ENCODE results near the gene SH3GL3.

SH3GL3 gene

DNA sequence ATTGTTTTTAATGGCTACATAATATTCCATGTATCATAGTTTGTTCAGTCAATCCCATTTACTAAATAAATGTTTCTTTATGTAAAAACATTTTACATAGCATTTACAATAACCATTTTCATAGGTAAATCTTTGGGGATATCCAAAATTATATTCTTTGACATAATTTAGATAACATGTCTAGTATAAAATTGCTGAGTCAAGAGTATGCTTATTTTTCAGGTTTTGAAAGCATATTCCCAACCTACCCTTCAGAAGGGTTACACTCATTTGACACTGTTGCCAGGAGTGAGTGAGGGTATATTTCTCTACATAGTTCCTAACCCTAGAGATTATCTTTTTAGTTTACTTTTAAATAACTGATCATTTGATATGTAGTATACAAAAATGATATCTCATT lies 122.2 kb downstream of the SH3GL3 start:
- DNase-seq (ENCODE audit: low spot score): no peak
- in situ Hi-C loops (cut with MboI; ENCODE audit: low pct_unique_long_range_greater_than_20kb, low sequenced_read_pairs, unreplicated experiment): loop anchor here (10.0 kb wide), 1 partner anchor 325 kb away; no protein-coding TSS in a partner anchor
- TF ChIP-seq, protein P1, sequence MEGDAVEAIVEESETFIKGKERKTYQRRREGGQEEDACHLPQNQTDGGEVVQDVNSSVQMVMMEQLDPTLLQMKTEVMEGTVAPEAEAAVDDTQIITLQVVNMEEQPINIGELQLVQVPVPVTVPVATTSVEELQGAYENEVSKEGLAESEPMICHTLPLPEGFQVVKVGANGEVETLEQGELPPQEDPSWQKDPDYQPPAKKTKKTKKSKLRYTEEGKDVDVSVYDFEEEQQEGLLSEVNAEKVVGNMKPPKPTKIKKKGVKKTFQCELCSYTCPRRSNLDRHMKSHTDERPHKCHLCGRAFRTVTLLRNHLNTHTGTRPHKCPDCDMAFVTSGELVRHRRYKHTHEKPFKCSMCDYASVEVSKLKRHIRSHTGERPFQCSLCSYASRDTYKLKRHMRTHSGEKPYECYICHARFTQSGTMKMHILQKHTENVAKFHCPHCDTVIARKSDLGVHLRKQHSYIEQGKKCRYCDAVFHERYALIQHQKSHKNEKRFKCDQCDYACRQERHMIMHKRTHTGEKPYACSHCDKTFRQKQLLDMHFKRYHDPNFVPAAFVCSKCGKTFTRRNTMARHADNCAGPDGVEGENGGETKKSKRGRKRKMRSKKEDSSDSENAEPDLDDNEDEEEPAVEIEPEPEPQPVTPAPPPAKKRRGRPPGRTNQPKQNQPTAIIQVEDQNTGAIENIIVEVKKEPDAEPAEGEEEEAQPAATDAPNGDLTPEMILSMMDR (IDR thresholded peaks at IDR 0.05; ENCODE audit: extremely low read depth, insufficient read depth, missing control alignments): no peak

DNA sequence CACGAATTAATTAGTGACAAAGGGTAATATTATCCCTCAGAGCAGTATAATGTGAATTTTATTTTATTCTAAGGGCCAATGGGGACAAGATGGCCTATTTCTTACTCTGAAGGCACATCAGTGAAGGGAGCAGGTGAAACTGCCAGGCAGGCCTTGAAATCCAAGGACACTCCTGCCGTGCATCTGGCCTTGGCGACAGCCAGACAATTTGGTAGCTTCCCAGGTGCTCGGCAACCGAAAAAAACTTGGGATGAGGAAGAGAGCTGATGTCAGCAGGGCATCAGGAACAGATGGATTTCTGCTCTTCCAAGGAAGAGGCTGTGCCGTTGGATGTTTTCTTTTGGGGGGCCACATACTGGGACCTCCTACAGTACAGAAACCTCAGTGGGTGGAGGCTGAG lies 123.6 kb downstream of the SH3GL3 start:
- no peak for DNase-seq (ENCODE audit: low spot score)
- TF ChIP-seq, protein P1 (IDR thresholded peaks at IDR 0.05; ENCODE audit: extremely low read depth, insufficient read depth, missing control alignments): no peak
- in situ Hi-C loops (cut with MboI; ENCODE audit: low pct_unique_long_range_greater_than_20kb, low sequenced_read_pairs, unreplicated experiment): no loop called here

DNA sequence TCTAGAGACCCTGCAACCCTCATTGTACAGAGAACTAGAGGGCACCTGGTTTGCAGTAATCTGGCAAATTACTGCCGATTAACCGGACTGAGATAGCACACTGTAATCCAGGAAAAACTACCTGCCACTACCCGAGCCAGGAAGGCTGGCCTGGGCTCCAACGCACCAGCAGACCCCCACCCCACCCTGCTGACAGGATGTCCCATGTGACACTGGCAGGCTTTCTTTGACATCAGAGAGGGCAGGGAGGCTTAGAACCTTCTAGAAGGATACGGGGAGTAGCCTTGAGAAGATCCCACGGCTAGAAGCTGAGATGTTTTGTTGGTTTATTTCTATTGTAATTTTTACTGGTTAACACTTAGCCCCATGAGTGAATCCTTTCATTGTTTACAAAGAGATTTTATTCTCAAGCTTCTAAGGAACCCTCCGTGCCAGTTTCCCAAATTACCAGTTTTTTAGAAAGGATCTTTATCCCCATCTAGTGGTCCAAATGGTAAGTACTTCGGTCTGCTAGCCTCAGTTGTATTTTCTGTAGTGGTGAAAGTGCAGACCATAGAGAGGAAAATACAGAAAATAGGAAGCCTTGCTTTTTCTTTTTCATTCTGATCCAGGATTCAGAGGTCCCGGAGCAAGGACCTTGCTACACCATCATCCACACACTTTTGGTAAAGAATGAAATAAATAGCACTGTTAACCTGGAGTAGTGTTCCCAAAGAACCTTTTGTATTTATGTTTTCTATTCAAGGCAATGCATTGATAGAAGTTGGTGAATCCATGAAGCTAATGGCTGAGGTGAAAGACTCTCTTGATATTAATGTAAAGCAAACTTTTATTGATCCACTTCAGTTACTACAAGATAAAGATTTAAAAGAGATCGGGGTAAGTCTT lies 124.9 kb downstream of the SH3GL3 start:
- peak; percentile 22 for DNase-seq (ENCODE audit: low spot score)
- in situ Hi-C loops (cut with MboI; ENCODE audit: low pct_unique_long_range_greater_than_20kb, low sequenced_read_pairs, unreplicated experiment): no loop called here

DNA sequence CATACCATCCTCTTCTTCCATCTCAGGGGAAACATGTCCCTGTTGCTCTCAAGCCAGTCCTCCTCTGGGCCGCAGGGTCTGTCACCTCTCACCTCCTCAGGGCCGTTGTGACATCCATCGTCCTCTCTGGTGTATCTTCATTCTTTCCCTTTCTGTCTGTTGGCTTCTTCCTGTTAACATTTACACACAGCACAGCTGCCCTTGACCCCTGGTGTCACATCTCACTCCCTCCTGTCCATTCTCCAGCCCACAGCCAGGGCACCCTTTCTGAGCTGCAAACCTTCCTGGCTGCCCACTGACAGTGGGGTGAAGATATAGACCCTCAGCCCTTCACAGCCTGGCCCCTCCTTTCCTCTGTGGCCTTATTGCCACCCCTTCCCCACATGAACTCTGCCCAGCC lies 127.2 kb downstream of the SH3GL3 start:
- no peak for DNase-seq (ENCODE audit: low spot score)
- in situ Hi-C loops (cut with MboI; ENCODE audit: low pct_unique_long_range_greater_than_20kb, low sequenced_read_pairs, unreplicated experiment): no loop called here
- TF ChIP-seq, protein P1 (IDR thresholded peaks at IDR 0.05; ENCODE audit: extremely low read depth, insufficient read depth, missing control alignments): no peak

More for the DNA sequence above, 124.9 kb downstream of the SH3GL3 start:
- TF ChIP-seq, protein P1 (IDR thresholded peaks at IDR 0.05; ENCODE audit: extremely low read depth, insufficient read depth, missing control alignments): peak; percentile 52

DNA sequence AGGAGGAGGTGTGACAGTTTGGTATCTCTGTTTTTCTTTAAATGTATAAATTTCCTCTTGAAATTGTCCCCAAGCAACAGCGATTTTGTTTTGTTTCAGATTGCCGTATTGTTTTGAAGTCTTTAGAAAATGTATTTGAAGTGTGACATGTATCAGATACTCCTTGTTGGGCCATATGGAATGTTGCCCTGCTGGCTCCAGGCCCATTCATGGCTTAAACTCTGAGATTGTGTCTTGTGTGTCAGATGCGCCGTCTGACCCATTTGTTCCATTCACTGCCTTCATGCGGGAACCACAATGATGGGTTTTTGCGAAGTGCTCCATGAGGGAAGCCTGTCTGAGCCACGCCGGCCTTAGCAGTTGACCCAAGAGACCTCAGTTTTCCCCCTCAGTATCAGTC lies 131.6 kb downstream of the SH3GL3 start:
- no peak for DNase-seq (ENCODE audit: low spot score)
- TF ChIP-seq, protein P1 (IDR thresholded peaks at IDR 0.05; ENCODE audit: extremely low read depth, insufficient read depth, missing control alignments): no peak
- in situ Hi-C loops (cut with MboI; ENCODE audit: low pct_unique_long_range_greater_than_20kb, low sequenced_read_pairs, unreplicated experiment): no loop called here

DNA sequence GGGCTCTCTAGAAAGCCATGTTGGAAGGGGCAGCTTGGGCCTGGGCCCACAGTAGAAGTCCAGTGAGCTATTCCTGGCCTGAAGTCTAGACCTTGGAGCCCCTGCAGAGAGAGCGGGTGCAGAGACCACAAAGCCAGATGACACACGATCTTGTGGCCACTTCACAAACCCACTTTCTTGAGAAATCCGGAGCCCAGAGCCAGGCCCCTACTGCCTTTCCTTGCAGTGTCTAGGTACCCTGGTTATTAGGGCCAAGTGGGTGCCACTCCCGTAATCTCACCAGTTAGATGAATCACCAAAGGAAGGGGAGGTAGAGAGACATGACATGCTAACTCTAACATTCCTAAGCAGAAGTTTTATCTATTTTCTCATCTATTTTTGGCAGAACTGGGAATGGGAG lies 134.2 kb downstream of the SH3GL3 start:
- in situ Hi-C loops (cut with MboI; ENCODE audit: low pct_unique_long_range_greater_than_20kb, low sequenced_read_pairs, unreplicated experiment): no loop called here
- TF ChIP-seq, protein P1 (IDR thresholded peaks at IDR 0.05; ENCODE audit: extremely low read depth, insufficient read depth, missing control alignments): no peak
- DNase-seq (ENCODE audit: low spot score): no peak
